Osteocyte (in vitro differentiated cells): Measurements from ENCODE around the gene DIPK1B. TPM values are rescaled to one million over a fixed set of nuclear protein-coding genes. Genes with fewer than 3 reads are reported as not detected.
"Not testable (repeated sequence)": the region's sequence is repeated elsewhere in the genome, so short reads cannot be mapped to it uniquely, and the experiment has no call there.

Experiments
- DNase-seq: peaks from one replicate; pipeline ENCODE4 v3.0.0; 2021; ENCODE audit warnings: mixed read lengths; ENCODE audit not compliant: unreplicated experiment; ENCODE audit errors: extremely low spot score
- H3K27ac Mint-ChIP-seq: one replicate; pipeline ENCODE4 v1.8.0; 2021; ENCODE audit warnings: mild to moderate bottlenecking, mixed read lengths; ENCODE audit not compliant: unreplicated experiment
- H3K27me3 Mint-ChIP-seq: one replicate; pipeline ENCODE4 v1.8.0; 2021; ENCODE audit warnings: mixed read lengths; ENCODE audit not compliant: unreplicated experiment
- H3K36me3 Mint-ChIP-seq: one replicate; pipeline ENCODE4 v1.8.0; 2021; ENCODE audit warnings: mixed read lengths; ENCODE audit not compliant: unreplicated experiment
- H3K4me1 Mint-ChIP-seq: one replicate; pipeline ENCODE4 v1.8.0; 2021; ENCODE audit warnings: mixed read lengths; ENCODE audit not compliant: unreplicated experiment
- H3K4me3 Mint-ChIP-seq: one replicate; pipeline ENCODE4 v1.8.0; 2021; ENCODE audit warnings: mild to moderate bottlenecking, moderate library complexity, mixed read lengths; ENCODE audit not compliant: unreplicated experiment
- H3K9me3 Mint-ChIP-seq: one replicate; pipeline ENCODE4 v1.8.0; 2021; ENCODE audit warnings: mixed read lengths; ENCODE audit not compliant: unreplicated experiment
- CTCF ChIP-seq: fragments of 200-600 bp; sonication (generic); IDR thresholded peaks from 2 replicates; pipeline ENCODE4 v1.5.0; 2021; ENCODE audit warnings: antibody characterized with exemption, mild to moderate bottlenecking, moderate library complexity
- total RNA-seq: library from RNA; stranded (reverse); gene quantifications from 2 replicates; pipeline ENCODE4 v1.2.1, GENCODE V29; 2021

DIPK1B gene
- total RNA-seq, 1 donor from 2014 or later = 11.4 TPM

GRCh38 chr9:136700959-136701667 is 11.3 kb upstream of the DIPK1B start:
- no peak overlapping the region for H3K4me3 Mint-ChIP-seq
- DNase-seq = no peak
- H3K36me3 Mint-ChIP-seq = no peaks in the 10 kb centered on the region
- H3K4me1 Mint-ChIP-seq = peaks cover 2% of the 10 kb centered on the region
- no peak for TF ChIP-seq CTCF
- H3K9me3 Mint-ChIP-seq = no peaks in the 10 kb centered on the region
- H3K27me3 Mint-ChIP-seq = peaks cover 17% of the 10 kb centered on the region
- no peak overlapping the region for H3K27ac Mint-ChIP-seq

GRCh38 chr9:136701668-136702053 is 10.7 kb upstream of the DIPK1B start:
- Mint-ChIP-seq H3K9me3 (no peaks in the 10 kb centered on the region), H3K4me1 (peaks cover 2% of the 10 kb centered on the region), H3K36me3 (no peaks in the 10 kb centered on the region), H3K27me3 (peaks cover 17% of the 10 kb centered on the region), H3K27ac (no peak overlapping the region), H3K4me3 (no peak overlapping the region)
- no peak for TF ChIP-seq CTCF
- no peak for DNase-seq

GRCh38 chr9:136703276-136703860 is 9.0 kb upstream of the DIPK1B start:
- Mint-ChIP-seq H3K9me3 (no peaks in the 10 kb centered on the region), H3K36me3 (no peaks in the 10 kb centered on the region), H3K27me3 (peaks cover 13% of the 10 kb centered on the region), H3K4me3 (no peak overlapping the region), H3K4me1 (peaks cover 2% of the 10 kb centered on the region), H3K27ac (no peak overlapping the region)
- TF ChIP-seq CTCF = no peak
- DNase-seq = no peak

- H3K36me3 Mint-ChIP-seq, DNase-seq, H3K27me3 Mint-ChIP-seq, H3K27ac Mint-ChIP-seq, H3K4me1 Mint-ChIP-seq, H3K4me3 Mint-ChIP-seq, H3K9me3 Mint-ChIP-seq: not testable (repeated sequence)
These were observed 7.6 kb upstream of the DIPK1B start for GRCh38 chr9:136704741-136705140.

GRCh38 chr9:136705564-136705963 is 6.8 kb upstream of the DIPK1B start:
- DNase-seq = no peak
- Mint-ChIP-seq H3K36me3 (no peaks in the 10 kb centered on the region), H3K4me3 (no peak overlapping the region), H3K27me3 (peaks cover 4% of the 10 kb centered on the region), H3K9me3 (no peaks in the 10 kb centered on the region), H3K27ac (no peak overlapping the region), H3K4me1 (no peaks in the 10 kb centered on the region)
- TF ChIP-seq CTCF = no peak
